Activated CD4-positive, CD25-positive, alpha-beta regulatory T cell treated with anti-CD3 and anti-CD28 coated beads, Interleukin-2, amount 50 U/mL, for 24 hours (primary cell): ENCODE data around the gene CGNL1.
A peak's percentile ranks its signal among the peaks of the same experiment; 100 is the strongest.

Source experiments
- ATAC-seq, 2 donors: fragments of 150-1000 bp; cut with Tn5 transposase; one replicate each; pipeline ENCODE4 v1.10.0; 2021; ENCODE audit warnings: mild to moderate bottlenecking in 1 of 2, moderate library complexity in 1 of 2

The CGNL1 gene

GRCh38 chr15:57375827-57376695 is at the start of gene CGNL1:
Gene CGNL1 (plus strand): TSS chr15:57376505. CDS start chr15:57438000, 61,495 bp downstream.
- no peak for ATAC-seq

GRCh38 chr15:57327985-57328471 is 48.3 kb upstream of the CGNL1 start:
- no peak for ATAC-seq

GRCh38 chr15:57328479-57328878 is 47.8 kb upstream of the CGNL1 start:
- ATAC-seq = no peak

GRCh38 chr15:57328897-57329296 is 47.4 kb upstream of the CGNL1 start:
- ATAC-seq = no peak

- ATAC-seq = peak in 1 of 2 donors; percentile 13
Measured at GRCh38 chr15:57329582-57330367, 46.5 kb upstream of the CGNL1 start.

- ATAC-seq = no peak
Measured at GRCh38 chr15:57330619-57331340, 45.5 kb upstream of the CGNL1 start.

- no peak for ATAC-seq
Measured at GRCh38 chr15:57332326-57332725, 44.0 kb upstream of the CGNL1 start.

- ATAC-seq = no peak
Measured at GRCh38 chr15:57333487-57333886, 42.8 kb upstream of the CGNL1 start.

- ATAC-seq = no peak
Measured at GRCh38 chr15:57334257-57334656, 42.0 kb upstream of the CGNL1 start.

GRCh38 chr15:57335293-57335715 is 41.0 kb upstream of the CGNL1 start:
- no peak for ATAC-seq

GRCh38 chr15:57335719-57336118 is 40.6 kb upstream of the CGNL1 start:
- no peak for ATAC-seq

GRCh38 chr15:57337868-57338411 is 38.4 kb upstream of the CGNL1 start:
- no peak for ATAC-seq

- no peak for ATAC-seq
Measured at GRCh38 chr15:57339321-57339720, 37.0 kb upstream of the CGNL1 start.

- ATAC-seq = no peak
Measured at GRCh38 chr15:57340682-57341259, 35.5 kb upstream of the CGNL1 start.

GRCh38 chr15:57343048-57343447 is 33.3 kb upstream of the CGNL1 start:
- no peak for ATAC-seq

- ATAC-seq = no peak
Measured at GRCh38 chr15:57343498-57343897, 32.8 kb upstream of the CGNL1 start.

- ATAC-seq = no peak
Measured at GRCh38 chr15:57344282-57344681, 32.0 kb upstream of the CGNL1 start.

- ATAC-seq = no peak
Measured at GRCh38 chr15:57345584-57345983, 30.7 kb upstream of the CGNL1 start.

- ATAC-seq = no peak
Measured at GRCh38 chr15:57348081-57348480, 28.2 kb upstream of the CGNL1 start.

- ATAC-seq = no peak
Measured at GRCh38 chr15:57352535-57353316, 23.6 kb upstream of the CGNL1 start.

- no peak for ATAC-seq
Measured at GRCh38 chr15:57353317-57353804, 22.9 kb upstream of the CGNL1 start.
